Activated CD8-positive, alpha-beta memory T cell treated with anti-CD3 and anti-CD28 coated beads, Interleukin-2, amount 50 U/mL, for 1 hour (primary cell): Measurements from ENCODE around the gene STAT5B.
"Not testable (repeated sequence)": the region's sequence is repeated elsewhere in the genome, so short reads cannot be mapped to it uniquely, and the experiment has no call there.

Source experiments
- DNase-seq: peaks from one replicate; pipeline ENCODE4 v3.0.0-alpha.2; 2020; ENCODE audit errors: extremely low read depth

Gene STAT5B

DNA sequence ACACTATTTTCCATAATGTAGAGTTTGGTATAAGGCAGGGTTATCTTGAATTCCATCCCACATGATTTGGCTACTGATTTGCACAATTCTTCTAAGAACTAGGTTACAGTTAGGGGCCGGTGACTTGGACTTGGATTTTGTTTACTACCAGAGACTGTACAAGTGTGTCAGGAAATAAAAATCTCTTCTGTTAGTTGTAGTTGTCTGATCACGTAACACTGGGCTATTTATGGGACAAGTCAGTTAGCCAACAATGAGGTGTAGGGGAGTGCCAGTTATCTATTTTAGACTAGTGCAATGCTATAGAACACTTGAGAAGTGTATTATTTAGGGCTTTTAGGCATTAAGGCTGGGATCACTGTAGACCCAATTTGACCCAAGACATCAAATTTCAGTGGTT, 42.2 kb downstream of the STAT5B start:
- no peak for DNase-seq

GRCh38 chr17:42233156-42233555, 43.0 kb downstream of the STAT5B start:
- no peak for DNase-seq

- DNase-seq, result no peak
These were observed 46.0 kb downstream of the STAT5B start for GRCh38 chr17:42230225-42230624.

GRCh38 chr17:42227849-42228700, 48.1 kb downstream of the STAT5B start:
- no peak for DNase-seq

DNA sequence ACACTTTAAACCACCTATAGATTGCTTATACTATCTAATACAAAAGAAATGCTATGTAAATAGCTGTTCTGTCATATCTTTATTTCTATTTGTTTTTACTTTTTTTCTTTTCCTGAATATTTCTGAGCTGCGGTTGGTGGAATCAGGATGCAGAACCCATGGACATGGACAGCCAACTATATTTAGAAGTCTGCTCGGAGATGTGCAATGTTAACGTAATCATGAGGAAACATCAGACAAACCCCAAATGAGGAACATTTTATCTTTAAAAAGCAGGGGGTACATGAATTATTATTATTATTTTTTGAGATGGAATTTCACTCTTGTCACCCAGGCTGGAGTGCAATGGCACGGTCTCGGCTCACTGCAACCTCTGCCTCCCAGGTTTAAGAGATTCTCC, 50.5 kb downstream of the STAT5B start:
- no peak for DNase-seq

- no peak for DNase-seq
These were observed 51.5 kb downstream of the STAT5B start for GRCh38 chr17:42224651-42225050.

DNA sequence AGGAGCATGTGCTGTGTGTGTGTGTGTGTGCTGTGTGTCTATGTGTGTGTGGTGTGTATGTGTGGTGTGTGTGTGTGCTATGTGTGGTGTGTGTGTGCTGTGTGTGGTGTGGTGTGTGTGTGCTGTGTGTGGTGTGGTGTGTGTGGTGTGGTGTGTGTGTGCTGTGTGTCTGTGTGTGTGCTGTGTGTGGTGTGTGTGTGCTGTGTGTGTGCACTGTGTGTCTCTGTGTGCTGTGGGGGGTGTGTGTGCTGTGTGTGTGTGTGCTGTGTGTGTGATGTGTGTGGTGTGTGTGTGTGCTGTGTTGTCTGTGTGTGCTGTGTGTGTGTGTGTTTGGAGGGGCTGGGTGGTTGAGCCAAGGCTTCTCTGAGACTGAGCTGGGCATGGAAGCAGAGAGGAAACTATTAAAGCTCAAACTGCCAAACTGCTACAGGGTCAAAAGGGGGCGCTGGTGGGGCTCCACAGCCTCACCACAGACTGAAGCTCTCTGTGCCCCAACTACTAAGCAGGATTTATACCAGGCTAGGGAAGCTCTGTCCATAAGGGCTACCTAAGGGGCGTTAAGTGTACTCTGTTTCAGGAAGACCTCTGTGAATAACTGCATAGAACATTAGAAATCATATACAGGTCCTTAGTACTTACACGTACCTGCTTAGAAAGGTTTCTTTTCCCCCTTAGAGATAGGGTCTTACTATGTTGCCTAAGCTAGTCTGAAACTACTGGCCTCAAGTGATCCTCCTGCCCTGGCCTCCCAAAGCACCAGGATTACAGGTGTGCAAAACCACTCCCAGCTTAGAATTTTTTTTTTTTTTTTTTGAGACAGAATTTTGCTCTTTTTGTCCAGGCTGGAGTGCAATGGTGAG, 54.1 kb downstream of the STAT5B start:
- DNase-seq, result peak; percentile 30

GRCh38 chr17:42219280-42219679, 56.9 kb downstream of the STAT5B start:
- DNase-seq, result not testable (repeated sequence)

DNA sequence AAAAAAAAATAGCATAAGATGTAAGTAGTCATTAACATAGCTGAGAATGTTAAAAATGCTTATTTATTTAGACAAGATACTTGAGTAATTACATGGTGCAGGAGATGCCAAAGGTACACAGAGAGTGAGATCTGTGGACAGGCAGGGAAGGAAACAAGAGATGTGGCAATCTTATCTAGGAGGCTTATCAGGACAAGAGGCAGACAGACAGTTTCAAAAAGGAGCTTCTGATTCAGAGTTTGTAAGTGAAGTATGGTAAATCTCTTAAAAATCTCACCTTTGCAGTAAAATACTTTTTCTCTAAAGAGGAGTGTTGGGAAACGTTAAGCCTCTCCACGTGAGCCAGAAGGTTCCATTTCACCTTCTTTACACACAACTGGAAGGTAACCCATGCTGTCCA, 62.0 kb downstream of the STAT5B start:
- no peak for DNase-seq

- DNase-seq, result no peak
These were observed 63.8 kb downstream of the STAT5B start for GRCh38 chr17:42212382-42212781.

- DNase-seq, result not testable (repeated sequence)
These were observed 64.3 kb downstream of the STAT5B start for GRCh38 chr17:42211921-42212341.

DNA sequence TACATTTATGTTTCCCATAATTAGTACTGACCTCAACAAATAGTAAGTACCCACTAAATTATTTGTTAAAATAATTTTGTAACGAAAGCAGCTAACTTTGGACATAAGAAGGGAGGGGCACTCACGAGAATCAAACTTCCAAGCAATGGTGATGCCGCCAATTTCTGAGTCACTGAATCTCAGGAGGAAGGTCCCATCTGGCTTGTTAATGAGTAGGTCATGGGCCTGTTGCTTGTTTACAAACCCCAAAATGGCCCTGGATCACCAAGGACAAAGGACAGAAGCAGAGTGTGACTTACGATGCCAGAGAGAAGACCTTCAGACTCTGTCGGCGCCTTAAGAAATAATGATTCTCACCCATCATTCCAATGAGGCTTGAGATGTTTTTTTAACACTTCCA, 66.1 kb downstream of the STAT5B start:
- DNase-seq, result no peak

DNA sequence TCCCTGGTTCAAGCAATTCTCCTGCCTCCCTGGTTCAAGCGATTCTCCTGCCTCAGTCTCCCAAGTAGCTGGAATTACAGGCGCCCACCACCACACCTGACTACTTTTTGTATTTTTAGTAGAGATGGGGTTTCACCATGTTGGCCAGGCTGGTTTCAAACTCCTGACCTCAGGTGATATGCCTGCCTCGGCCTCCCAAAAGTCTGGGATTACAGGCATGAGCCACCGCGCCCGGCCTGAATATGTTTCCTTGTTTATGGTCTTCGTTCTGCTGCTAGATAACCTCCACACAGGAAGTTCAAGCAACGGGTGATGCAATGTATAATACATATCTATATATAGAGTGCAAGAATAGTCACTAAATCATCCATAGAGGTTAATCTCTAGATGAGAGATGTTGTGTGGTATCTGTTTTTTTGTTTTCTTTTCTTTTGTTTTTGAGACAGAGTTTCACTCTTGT, 70.0 kb downstream of the STAT5B start:
- DNase-seq, result not testable (repeated sequence)

GRCh38 chr17:42203354-42203753, 72.8 kb downstream of the STAT5B start:
- no peak for DNase-seq

DNA sequence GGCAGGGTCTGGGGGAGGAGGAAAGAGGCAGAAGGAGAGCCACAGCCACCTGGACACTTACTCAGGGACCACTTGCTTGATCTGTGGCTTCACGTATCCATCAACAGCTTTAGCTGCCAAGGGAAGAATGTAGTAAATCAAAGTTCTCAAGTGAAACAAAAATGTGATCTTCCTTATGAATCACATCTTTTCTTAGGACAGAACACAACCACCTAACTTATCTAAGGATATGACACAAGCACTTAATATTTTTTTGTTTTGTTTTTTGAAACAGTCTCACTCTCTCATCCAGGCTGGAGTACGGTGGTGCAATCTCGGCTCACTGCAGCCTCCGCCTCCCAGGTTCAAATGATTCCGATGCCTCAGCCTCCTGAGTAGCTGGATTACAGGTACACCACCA, 73.5 kb downstream of the STAT5B start:
- no peak for DNase-seq

GRCh38 chr17:42202159-42202558, 74.0 kb downstream of the STAT5B start:
- no peak for DNase-seq

DNA sequence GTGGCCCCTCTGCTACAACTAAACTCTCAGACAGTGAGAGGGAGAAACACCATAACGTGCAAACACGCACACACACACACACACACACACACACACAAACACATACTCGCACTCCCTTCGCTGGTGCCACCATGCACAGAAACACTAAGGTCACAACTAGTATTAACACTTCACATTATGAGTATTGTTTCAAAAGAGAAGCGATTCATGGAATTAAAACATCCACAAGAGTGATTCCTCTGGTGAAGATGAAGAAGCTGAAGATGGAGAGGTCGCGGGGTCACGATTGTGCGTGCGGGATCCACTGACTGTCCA, 74.8 kb downstream of the STAT5B start:
- no peak for DNase-seq

DNA sequence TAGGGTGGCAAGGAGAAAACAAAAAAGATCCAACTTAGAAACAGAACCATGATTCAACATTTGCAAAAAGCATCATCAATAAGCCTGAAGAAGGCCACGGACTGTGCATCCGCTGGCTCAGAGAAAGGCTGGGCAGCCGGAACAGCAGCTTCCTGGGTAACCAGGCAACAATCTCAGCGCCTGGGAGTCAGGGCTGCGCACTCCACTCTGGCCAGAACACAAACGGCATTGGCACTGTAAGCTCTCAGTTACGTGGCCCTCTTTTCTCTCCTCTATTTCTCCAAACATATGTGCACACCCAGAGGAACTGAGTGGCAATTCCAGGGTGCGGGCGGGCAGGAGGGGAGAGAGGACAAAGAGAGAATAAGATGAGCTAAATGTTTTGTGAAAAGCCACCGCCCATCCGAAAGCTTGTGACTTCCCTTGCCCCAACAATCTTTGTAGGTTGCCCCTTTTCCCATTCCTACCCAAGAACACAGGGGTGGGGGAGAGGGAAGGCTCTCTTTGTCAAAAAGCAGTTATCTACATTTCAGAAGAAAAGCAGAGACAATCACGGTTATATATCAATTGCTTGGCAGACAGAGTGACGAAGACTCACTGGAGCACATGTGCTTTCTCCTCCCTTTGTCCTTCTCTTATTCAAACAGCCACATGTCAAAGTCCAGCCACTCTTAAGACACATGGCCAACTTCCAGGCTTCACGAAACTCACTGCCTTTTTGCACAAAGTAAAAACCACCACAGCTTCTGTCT, 75.3 kb downstream of the STAT5B start:
- no peak for DNase-seq

DNA sequence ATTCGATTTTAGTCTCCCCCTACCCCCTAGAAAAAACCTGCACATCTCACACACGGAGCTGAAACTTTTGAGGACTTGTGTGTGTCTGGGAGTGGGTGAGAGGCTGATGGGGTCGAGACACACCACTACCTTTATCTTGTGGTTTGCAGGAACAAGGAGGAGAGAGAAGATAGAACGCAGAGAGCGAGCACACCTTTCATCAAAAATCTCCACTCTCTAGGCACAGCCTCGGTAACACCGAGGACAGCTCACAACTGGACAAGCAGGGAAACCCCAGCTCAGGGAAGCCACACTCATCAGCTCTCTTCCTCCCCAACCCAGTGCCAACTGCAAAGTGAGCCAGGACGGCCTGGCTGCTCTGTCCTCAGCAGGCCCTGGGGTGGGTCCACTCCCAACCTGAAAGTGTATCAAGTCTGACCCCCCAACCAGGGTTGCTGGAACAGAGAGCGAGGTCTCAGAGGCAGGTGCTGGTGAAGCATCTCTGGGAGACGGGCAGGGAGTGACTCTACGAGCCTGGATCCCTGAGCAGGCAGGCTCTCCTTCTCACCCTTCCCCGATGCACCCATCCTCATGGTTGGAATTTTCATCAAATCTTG, 76.7 kb downstream of the STAT5B start:
- DNase-seq, result no peak

DNA sequence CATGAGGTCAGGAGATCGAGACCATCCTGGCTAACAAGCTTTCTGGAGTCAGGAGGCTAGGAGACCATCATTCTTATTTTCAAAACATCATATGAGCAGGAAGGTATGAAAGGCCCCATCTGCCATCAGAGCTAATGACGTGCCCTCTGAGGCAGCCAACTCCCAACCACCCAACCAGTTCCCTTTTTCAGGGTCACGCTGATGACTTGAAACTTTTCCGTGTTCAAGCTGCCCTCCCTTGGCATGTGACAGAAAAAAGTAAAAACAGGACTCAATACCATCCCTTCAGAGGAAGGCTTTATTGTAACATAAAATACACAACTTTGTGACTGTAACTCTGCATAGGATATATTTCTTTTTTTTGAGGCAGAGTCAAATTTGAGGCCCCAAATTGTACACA, 77.3 kb downstream of the STAT5B start:
- no peak for DNase-seq

DNA sequence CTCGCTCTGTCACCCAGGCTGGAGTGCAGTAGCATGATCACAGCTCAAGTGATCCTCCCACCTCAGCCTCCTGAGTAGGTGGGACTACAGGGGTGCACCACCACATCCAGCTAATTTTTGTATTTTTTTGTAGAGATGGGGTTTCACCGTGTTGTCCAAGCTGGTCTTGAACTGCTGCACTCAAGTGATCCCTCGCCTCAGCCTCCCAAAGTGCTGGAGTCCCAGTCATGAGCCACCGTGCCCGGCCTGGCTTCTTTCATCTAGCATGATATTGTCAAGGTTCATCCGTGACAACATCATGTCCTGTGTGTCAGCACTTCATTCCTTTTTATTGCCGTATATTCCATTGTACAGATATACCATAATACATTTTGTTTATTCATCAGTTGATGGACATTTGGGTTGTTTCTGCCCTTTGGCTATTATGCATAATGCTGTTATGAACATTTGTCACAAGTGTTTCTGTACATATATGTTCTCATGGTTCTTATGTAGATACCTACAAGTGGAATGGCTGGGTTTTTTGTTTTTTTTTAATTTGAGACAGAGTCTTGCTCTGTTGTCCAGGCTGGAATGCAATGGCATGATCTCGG, 78.5 kb downstream of the STAT5B start:
- no peak for DNase-seq
